ENCODE measurements around the gene F2R. TPM values are rescaled to one million over a fixed set of nuclear protein-coding genes. Genes with fewer than 3 reads are reported as not detected.

The F2R gene
- total RNA-seq, 4 donors from 2014 or later: 0.75 to 10.7 (median 6.8) TPM

DNA sequence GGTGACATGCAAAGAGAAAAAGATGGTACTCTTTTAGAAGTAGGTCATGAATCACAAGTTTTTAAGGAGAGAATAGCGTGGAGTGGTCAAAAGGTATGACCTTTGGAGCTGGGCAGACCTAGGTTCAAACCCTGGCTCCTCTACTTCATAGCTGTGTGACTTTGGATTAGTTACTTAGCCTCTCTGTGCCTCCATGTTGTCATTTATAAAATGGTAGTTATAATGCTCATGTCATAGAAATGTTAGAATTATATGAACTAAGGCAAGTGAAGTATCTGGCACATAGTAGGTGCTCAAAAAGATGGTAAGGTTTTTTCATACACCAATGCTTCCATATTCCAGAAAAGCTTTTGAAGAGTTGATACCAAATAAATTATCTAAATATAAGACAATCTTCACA is 7.3 kb downstream of the F2R start:
- TF ChIP-seq, protein P1, sequence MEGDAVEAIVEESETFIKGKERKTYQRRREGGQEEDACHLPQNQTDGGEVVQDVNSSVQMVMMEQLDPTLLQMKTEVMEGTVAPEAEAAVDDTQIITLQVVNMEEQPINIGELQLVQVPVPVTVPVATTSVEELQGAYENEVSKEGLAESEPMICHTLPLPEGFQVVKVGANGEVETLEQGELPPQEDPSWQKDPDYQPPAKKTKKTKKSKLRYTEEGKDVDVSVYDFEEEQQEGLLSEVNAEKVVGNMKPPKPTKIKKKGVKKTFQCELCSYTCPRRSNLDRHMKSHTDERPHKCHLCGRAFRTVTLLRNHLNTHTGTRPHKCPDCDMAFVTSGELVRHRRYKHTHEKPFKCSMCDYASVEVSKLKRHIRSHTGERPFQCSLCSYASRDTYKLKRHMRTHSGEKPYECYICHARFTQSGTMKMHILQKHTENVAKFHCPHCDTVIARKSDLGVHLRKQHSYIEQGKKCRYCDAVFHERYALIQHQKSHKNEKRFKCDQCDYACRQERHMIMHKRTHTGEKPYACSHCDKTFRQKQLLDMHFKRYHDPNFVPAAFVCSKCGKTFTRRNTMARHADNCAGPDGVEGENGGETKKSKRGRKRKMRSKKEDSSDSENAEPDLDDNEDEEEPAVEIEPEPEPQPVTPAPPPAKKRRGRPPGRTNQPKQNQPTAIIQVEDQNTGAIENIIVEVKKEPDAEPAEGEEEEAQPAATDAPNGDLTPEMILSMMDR (IDR thresholded peaks at IDR 0.05): no peak
- TF ChIP-seq POLR2AphosphoS5 (IDR thresholded peaks at IDR 0.05) (no peak), POLR2A (IDR thresholded peaks at IDR 0.05) (no peak), EP300 (IDR thresholded peaks at IDR 0.05; ENCODE audit: low read depth) (no peak)
- Histone ChIP-seq H3K4me1 (peaks cover 0 to 11% (median 0%) of the 10 kb centered on the region in 4 donors), H3K36me3 (no peaks in the 10 kb centered on the region), H3K4me3 (no peak overlapping the region), H3K27me3 (no peaks in the 10 kb centered on the region), H3K27ac (no peak overlapping the region), H3K9me3 (no peaks in the 10 kb centered on the region)
- DNase-seq: no peak
- intact Hi-C loops (cut with DNase I; ENCODE audit: low total_unique reads): no loop called here
- in situ Hi-C loops (cut with MboI; ENCODE audit: low pct_ligation_motif_present in 1 of 4, low pct_unique_long_range_greater_than_20kb in 1 of 4, low sequenced_read_pairs in 3 of 4): no loop called here
- 88 to 100% methylated on average over 1 of the region's 1 CpG for WGBS, 2 donors (ENCODE audit: low coverage in 1 of 2)

DNA sequence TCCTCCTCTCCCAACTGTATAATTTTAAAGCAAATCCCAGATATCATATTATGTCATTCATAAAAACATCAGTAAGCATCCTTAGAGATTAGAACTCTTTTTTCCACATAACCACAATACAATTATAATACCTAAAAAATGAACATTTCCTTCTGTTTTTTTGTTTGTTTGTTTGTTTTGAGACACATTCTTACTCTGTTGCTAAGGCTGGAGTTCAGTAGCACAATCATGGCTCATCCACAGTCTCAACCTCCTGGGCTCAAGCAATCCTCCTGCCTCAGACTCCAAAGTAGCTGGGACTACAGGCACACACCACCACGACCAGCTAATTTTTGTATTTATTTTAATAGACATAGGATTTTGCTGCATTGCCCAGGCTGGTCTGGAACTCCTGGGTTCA is 8.0 kb downstream of the F2R start:
- Histone ChIP-seq H3K4me3 (no peak overlapping the region), H3K4me1 (peaks cover 0 to 11% (median under 1%) of the 10 kb centered on the region in 4 donors), H3K9me3 (peaks cover 0 to 2% of the 10 kb centered on the region in 2 donors), H3K27me3 (no peaks in the 10 kb centered on the region), H3K27ac (no peak overlapping the region), H3K36me3 (no peaks in the 10 kb centered on the region)
- in situ Hi-C loops (cut with MboI; ENCODE audit: low pct_ligation_motif_present in 1 of 4, low pct_unique_long_range_greater_than_20kb in 1 of 4, low sequenced_read_pairs in 3 of 4) (no loop called here), intact Hi-C loops (cut with DNase I; ENCODE audit: low total_unique reads) (no loop called here)
- DNase-seq: no peak
- WGBS, 2 donors (ENCODE audit: low coverage in 1 of 2): 83 to 95% methylated on average over 1 of the region's 1 CpG
- TF ChIP-seq POLR2AphosphoS5 (IDR thresholded peaks at IDR 0.05) (no peak), POLR2A (IDR thresholded peaks at IDR 0.05) (no peak), EP300 (IDR thresholded peaks at IDR 0.05; ENCODE audit: low read depth) (no peak)
- TF ChIP-seq, protein P1 (IDR thresholded peaks at IDR 0.05): no peak

DNA sequence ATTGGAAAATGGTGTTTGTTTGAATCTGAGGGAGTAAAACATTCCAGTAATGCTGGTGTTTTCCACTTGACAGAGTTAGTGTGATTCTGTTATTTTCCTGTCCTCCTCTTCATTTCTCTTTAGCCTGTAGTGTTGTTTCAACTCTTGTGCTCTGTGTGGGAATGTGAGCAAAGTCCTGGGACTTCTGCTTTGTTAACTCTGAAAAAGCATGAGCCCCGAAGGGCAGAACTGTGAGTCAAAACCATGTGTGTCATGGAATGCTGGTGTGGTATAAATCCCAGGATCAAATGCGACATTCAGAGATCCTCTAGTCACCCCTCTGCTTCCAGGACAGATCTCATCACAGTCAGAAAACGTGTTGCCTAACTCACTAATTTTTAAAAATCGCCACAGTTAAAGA is 8.9 kb downstream of the F2R start:
- TF ChIP-seq POLR2A (IDR thresholded peaks at IDR 0.05): no peak
- TF ChIP-seq, protein P1 (IDR thresholded peaks at IDR 0.05): no peak
- TF ChIP-seq POLR2AphosphoS5 (IDR thresholded peaks at IDR 0.05): no peak
- no peak for TF ChIP-seq EP300 (IDR thresholded peaks at IDR 0.05; ENCODE audit: low read depth)
- Histone ChIP-seq H3K27ac (no peak overlapping the region), H3K4me1 (peaks cover 0 to 11% (median 3%) of the 10 kb centered on the region in 4 donors), H3K9me3 (peaks cover 9 to 12% of the 10 kb centered on the region in 2 donors), H3K27me3 (no peaks in the 10 kb centered on the region), H3K4me3 (no peak overlapping the region), H3K36me3 (peaks cover 0 to 5% (median 0%) of the 10 kb centered on the region in 4 donors)
- intact Hi-C loops (cut with DNase I; ENCODE audit: low total_unique reads) (no loop called here), in situ Hi-C loops (cut with MboI; ENCODE audit: low pct_ligation_motif_present in 1 of 4, low pct_unique_long_range_greater_than_20kb in 1 of 4, low sequenced_read_pairs in 3 of 4) (no loop called here)
- no peak for DNase-seq
- WGBS, 2 donors (ENCODE audit: low coverage in 1 of 2): 77 to 83% methylated on average over 4 of the region's 4 CpGs

DNA sequence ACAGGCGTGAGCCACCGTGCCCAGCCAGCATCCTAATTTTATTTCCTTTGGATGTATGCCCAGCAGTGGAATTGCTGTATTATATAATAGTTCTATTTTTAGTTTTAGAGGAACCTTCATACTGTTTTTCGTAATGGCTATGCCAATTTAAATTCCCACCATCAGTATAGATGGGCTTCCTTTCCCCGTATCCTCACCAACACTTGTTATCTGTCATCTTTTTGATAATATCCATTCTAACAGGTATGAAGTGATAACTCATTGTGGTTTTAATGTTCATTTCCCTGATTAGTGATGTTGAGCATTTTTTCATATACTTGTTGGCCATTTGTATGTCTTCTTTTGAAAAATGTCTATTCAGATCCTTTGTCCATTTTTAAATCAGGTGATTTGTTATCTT is 13.0 kb downstream of the F2R start:
- Histone ChIP-seq H3K9me3 (peaks cover 10 to 18% of the 10 kb centered on the region in 2 donors), H3K36me3 (peaks cover 0 to 7% (median 0%) of the 10 kb centered on the region in 4 donors), H3K27me3 (no peaks in the 10 kb centered on the region), H3K4me3 (no peak overlapping the region), H3K27ac (no peak overlapping the region), H3K4me1 (peaks cover 0 to 7% (median 3%) of the 10 kb centered on the region in 4 donors)
- no peak for DNase-seq
- intact Hi-C loops (cut with DNase I; ENCODE audit: low total_unique reads) (no loop called here), in situ Hi-C loops (cut with MboI; ENCODE audit: low pct_ligation_motif_present in 1 of 4, low pct_unique_long_range_greater_than_20kb in 1 of 4, low sequenced_read_pairs in 3 of 4) (no loop called here)
- TF ChIP-seq POLR2A (IDR thresholded peaks at IDR 0.05) (no peak), POLR2AphosphoS5 (IDR thresholded peaks at IDR 0.05) (no peak), EP300 (IDR thresholded peaks at IDR 0.05; ENCODE audit: low read depth) (no peak)
- TF ChIP-seq, protein P1 (IDR thresholded peaks at IDR 0.05): no peak
- WGBS, 2 donors (ENCODE audit: low coverage in 1 of 2): 36 to 47% methylated on average over 4 of the region's 4 CpGs

Measured in transverse colon (tissue), 4 donors.